PC-9 (cell line): ENCODE measurements around the gene S100A6. TPM values are rescaled to one million over a fixed set of nuclear protein-coding genes. Genes with fewer than 3 reads are reported as not detected.
A peak's percentile ranks its signal among the peaks of the same experiment; 100 is the strongest.

ENCODE experiments used
- BruUV-seq: library from RNA; stranded (reverse); fragments of 400-500 nt; replicated peaks from 2 replicates; lab custom pipeline; 2021; lab: Mats Ljungman, UMichigan
- CTCF ChIA-PET: fragments of 300-600 bp; sonication (Branson Sonifier 250); formaldehyde crosslinking; loops from one replicate; lab custom pipeline; 2022; ENCODE audit warnings: antibody characterized with exemption; lab: Charles Lee
- POLR2A ChIA-PET: fragments of 300-600 bp; sonication (Branson Sonifier 250); formaldehyde crosslinking; loops from one replicate; lab custom pipeline; 2022; ENCODE audit warnings: antibody characterized with exemption; ENCODE audit not compliant: unreplicated experiment; lab: Charles Lee
- DNase-seq, 2 experiments: peaks; one replicate each; pipeline versions ENCODE4 v3.0.0 to v3.0.0-alpha.2; 2015 to 2022; ENCODE audit warnings: mixed read lengths in 1 of 2
- H2AFZ ChIP-seq: fragments of 200-600 bp; sonication (generic); 2 replicates; pipeline ENCODE4 v1.8.1; 2017; ENCODE audit warnings: antibody characterized with exemption
- H3F3A ChIP-seq: fragments of 200-600 bp; sonication (generic); 2 replicates; pipeline ENCODE4 v1.8.1; 2017; ENCODE audit warnings: antibody characterized with exemption, mild to moderate bottlenecking, low read depth; ENCODE audit not compliant: insufficient read depth
- H3K27ac ChIP-seq: fragments of 200-600 bp; sonication (generic); 2 replicates; pipeline ENCODE4 v1.6.1; 2016; ENCODE audit warnings: mixed run types
- H3K27me3 ChIP-seq: fragments of 200-600 bp; sonication (generic); 2 replicates; pipeline ENCODE4 v1.6.1; 2016; ENCODE audit warnings: low read depth, mixed run types; ENCODE audit not compliant: insufficient read depth
- H3K36me3 ChIP-seq: fragments of 200-600 bp; sonication (generic); 2 replicates; pipeline ENCODE4 v1.6.1; 2016; ENCODE audit warnings: low read depth, mixed run types
- H3K4me1 ChIP-seq: fragments of 200-600 bp; sonication (generic); replicated peaks from 2 replicates; pipeline ENCODE4 v1.6.1; 2016; ENCODE audit warnings: mixed run types; ENCODE audit not compliant: insufficient read depth
- H3K4me2 ChIP-seq: fragments of 200-600 bp; sonication (generic); 2 replicates; pipeline ENCODE4 v1.6.1; 2017; ENCODE audit warnings: mixed run types
- H3K4me3 ChIP-seq: fragments of 200-600 bp; sonication (generic); 2 replicates; pipeline ENCODE4 v1.6.1; 2016; ENCODE audit warnings: mixed run types
- H3K79me2 ChIP-seq: fragments of 200-600 bp; sonication (generic); 2 replicates; pipeline ENCODE4 v1.6.1; 2017; ENCODE audit warnings: low read depth, mixed run types
- H3K9me2 ChIP-seq: fragments of 200-600 bp; sonication (generic); 2 replicates; pipeline ENCODE4 v1.8.1; 2017; ENCODE audit warnings: mild to moderate bottlenecking; ENCODE audit not compliant: insufficient read depth
- H3K9me3 ChIP-seq: fragments of 200-600 bp; sonication (generic); 2 replicates; pipeline ENCODE4 v1.8.1; 2016; ENCODE audit warnings: low read depth; ENCODE audit not compliant: insufficient read depth
- H4K20me1 ChIP-seq: fragments of 200-600 bp; sonication (generic); 2 replicates; pipeline ENCODE4 v1.8.1; 2017; ENCODE audit not compliant: insufficient read depth
- CTCF ChIP-seq: fragments of 200-600 bp; sonication (generic); conservative IDR thresholded peaks from 2 replicates; pipeline ENCODE4 v1.6.1; 2017; ENCODE audit warnings: mixed run types, antibody characterized with exemption, mild to moderate bottlenecking, moderate library complexity
- EZH2 ChIP-seq: fragments of 200-600 bp; sonication (generic); IDR thresholded peaks from 2 replicates; pipeline ENCODE4 v1.8.0; 2017; ENCODE audit warnings: antibody characterized with exemption, low read depth
- intact Hi-C: fragments of 100-400 bp; cut with micrococcal nuclease; formaldehyde crosslinking; loops from one replicate; pipeline ENCODE4 v1.10.0; 2022; ENCODE audit not compliant: unreplicated experiment
- total RNA-seq: library from RNA; stranded (reverse); gene quantifications from 2 replicates; pipeline ENCODE4 v1.2.3, GENCODE V29; 2021

The S100A6 gene
- total RNA-seq, 1 experiment from 2014 or later = 994 TPM

DNA sequence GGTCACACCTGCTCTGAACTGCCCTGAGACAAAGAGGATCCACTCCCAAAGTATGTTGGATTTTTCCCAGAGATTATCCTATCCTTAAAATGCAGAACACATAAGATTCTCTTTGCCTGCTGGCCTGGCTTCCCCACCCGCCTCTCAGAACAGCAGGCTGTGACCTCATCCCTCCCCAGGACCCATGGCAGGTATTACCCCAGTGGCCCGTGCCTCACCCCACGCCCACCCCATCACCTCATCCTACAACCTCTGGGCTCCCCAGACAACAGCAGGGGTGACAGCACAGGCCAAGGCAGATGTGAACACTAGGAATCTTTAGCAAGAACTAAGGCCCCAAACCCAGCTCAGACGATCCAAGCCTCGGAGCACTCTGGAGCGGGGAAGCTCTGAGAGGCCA lies 40.3 kb downstream of the S100A6 start:
- DNase-seq = no peak
- peaks cover 16% of the 10 kb centered on the region for H3K4me1 ChIP-seq
- H3F3A ChIP-seq = peaks cover 18% of the 10 kb centered on the region
- H4K20me1 ChIP-seq = no peaks in the 10 kb centered on the region
- no peaks in the 10 kb centered on the region for H3K27me3 ChIP-seq
- H3K9me3 ChIP-seq = no peaks in the 10 kb centered on the region
- CTCF ChIA-PET = interaction anchor here (0.6 to 1.7 kb wide), 4 partner anchors 19 to 478 kb away, joined by 3 to 9 read pairs (median 4); no protein-coding TSS in a partner anchor
- H3K27ac ChIP-seq = no peak overlapping the region
- H3K9me2 ChIP-seq = no peaks in the 10 kb centered on the region
- no TSS peak for BruUV-seq
- H3K4me2 ChIP-seq = no peak overlapping the region
- no peaks in the 10 kb centered on the region for H3K36me3 ChIP-seq
- no peak overlapping the region for H3K4me3 ChIP-seq
- TF ChIP-seq CTCF = no peak
- TF ChIP-seq EZH2 = no peak
- intact Hi-C loops = loop anchor here (1.0 kb wide), 1 partner anchor 142 kb away; no protein-coding TSS in a partner anchor
- H2AFZ ChIP-seq = no peak overlapping the region
- no peaks in the 10 kb centered on the region for H3K79me2 ChIP-seq
- POLR2A ChIA-PET = no interaction called here

DNA sequence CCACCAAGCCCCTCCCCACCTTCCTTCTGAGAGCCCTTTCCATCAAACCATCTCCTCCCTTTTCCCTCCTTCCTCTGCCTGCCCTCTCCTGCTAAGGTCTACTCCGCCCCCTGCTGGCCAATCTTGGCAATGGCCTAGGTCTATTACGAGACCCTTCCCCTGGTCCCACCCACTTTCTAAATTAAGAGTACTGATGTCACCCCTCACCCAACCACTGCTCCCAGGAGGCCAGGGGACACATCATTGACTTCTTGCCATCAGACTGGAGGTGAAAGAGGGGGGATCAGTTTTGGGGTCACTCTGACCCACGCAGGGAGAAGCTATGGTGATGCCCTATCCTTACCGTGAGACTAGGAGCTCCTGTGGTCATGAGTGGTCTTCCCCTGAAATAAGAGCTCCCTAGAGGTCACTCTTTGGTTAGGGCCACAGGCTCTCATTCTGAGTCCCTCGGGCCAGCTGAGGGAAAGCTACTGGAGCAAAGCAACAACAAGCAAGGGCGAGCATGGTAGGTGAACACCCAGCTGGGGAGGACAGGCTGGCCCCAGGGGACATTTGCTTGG lies 40.7 kb downstream of the S100A6 start:
- no peak overlapping the region for H3K4me2 ChIP-seq
- no peaks in the 10 kb centered on the region for H3K9me3 ChIP-seq
- H4K20me1 ChIP-seq = no peaks in the 10 kb centered on the region
- intact Hi-C loops = loop anchor here (1.0 kb wide), 1 partner anchor 142 kb away; no protein-coding TSS in a partner anchor
- H3K27ac ChIP-seq = no peak overlapping the region
- TF ChIP-seq EZH2 (no peak), CTCF (peak; percentile 98)
- no peak overlapping the region for H3K4me3 ChIP-seq
- peak in 1 of 2 experiments; percentile 72 for DNase-seq
- no peaks in the 10 kb centered on the region for H3K27me3 ChIP-seq
- peaks cover 19% of the 10 kb centered on the region for H3K4me1 ChIP-seq
- H3F3A ChIP-seq = peaks cover 23% of the 10 kb centered on the region
- no peak overlapping the region for H2AFZ ChIP-seq
- POLR2A ChIA-PET = no interaction called here
- no peaks in the 10 kb centered on the region for H3K79me2 ChIP-seq
- no TSS peak for BruUV-seq
- CTCF ChIA-PET = interaction anchor here (0.6 to 1.7 kb wide), 5 partner anchors 19 to 477 kb away, joined by 3 to 9 read pairs (median 5); partner anchors contain the start of gene S100A9
- no peaks in the 10 kb centered on the region for H3K36me3 ChIP-seq
- H3K9me2 ChIP-seq = no peaks in the 10 kb centered on the region

DNA sequence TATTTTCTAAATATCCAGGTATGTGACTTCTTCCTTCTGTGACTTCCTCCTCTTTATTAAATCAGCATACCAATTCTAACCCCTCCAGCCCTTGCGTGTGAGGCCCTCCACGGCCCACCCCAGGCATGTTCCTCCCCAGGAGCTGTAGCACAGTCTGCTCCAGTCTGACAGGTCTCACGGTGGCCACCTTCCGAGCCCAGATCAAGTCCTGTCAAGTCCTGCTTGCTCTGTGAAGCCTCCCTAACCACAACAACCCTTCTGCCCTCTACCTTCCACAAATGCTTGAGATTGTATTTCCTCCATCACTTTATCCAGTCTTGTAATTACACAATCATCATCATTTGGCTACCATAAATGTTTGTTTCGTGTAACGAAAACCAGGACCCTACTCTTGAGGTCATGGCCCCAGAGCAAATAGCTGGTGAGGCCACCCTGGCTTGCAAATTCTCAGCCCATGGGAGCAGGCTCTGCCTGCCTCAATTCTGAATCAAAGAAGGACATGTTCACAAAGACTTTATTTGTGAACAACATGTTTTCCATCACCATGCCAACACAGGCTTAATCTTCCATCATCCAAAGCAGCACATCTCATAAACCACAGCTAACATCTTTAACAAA lies 42.3 kb downstream of the S100A6 start:
- ChIA-PET POLR2A (interaction anchor here (0.7 kb wide), 1 partner anchor 127 kb away, joined by 3 read pairs; no protein-coding TSS in a partner anchor), CTCF (interaction anchor here (0.6 kb wide), 1 partner anchor 128 kb away, joined by 7 read pairs; no protein-coding TSS in a partner anchor)
- Histone ChIP-seq H2AFZ (no peak overlapping the region), H3K27ac (no peak overlapping the region), H3K36me3 (no peaks in the 10 kb centered on the region), H4K20me1 (no peaks in the 10 kb centered on the region), H3K4me3 (no peak overlapping the region), H3K27me3 (no peaks in the 10 kb centered on the region), H3K4me1 (peaks cover 22% of the 10 kb centered on the region), H3F3A (peaks cover 34% of the 10 kb centered on the region), H3K79me2 (no peaks in the 10 kb centered on the region), H3K9me3 (no peaks in the 10 kb centered on the region), H3K9me2 (no peaks in the 10 kb centered on the region), H3K4me2 (no peak overlapping the region)
- no peak for DNase-seq
- intact Hi-C loops = no loop called here
- no TSS peak for BruUV-seq
- TF ChIP-seq CTCF = no peak
- TF ChIP-seq EZH2 = no peak
